ENCODE results near the gene OCA2.

DNA sequence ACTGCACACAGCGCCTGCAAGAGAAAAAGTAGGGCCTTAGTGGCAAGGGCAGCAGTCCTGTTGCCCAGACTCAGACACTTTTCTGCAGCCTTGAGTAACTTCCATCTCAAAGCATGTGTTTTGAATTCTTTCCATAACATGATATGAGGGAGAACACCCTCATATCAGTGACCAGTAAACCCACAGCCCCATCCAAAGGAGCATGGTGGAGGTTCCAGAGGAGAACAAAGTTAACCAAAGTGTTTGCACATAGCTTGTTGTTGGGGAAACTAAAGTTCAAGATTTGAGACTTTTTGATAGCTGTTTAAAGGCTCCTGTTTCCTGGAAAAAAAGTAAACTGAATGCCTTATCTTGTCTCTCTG, 74.2 kb downstream of the OCA2 start:
- TF ChIP-seq POLR2A (IDR thresholded peaks at IDR 0.05) (no peak), CTCF (IDR thresholded peaks at IDR 0.05) (no peak), POLR2AphosphoS5 (IDR thresholded peaks at IDR 0.05) (no peak)
